HuH-7.5 (cell line): ENCODE results near the gene ZNF569.
A peak's percentile ranks its signal among the peaks of the same experiment; 100 is the strongest.
"Not testable (repeated sequence)": the region's sequence is repeated elsewhere in the genome, so short reads cannot be mapped to it uniquely, and the experiment has no call there.

ENCODE experiments used
- DNase-seq: peaks from one replicate; pipeline ENCODE4 v3.0.0; 2011; ENCODE audit warnings: low spot score

Gene ZNF569

DNA sequence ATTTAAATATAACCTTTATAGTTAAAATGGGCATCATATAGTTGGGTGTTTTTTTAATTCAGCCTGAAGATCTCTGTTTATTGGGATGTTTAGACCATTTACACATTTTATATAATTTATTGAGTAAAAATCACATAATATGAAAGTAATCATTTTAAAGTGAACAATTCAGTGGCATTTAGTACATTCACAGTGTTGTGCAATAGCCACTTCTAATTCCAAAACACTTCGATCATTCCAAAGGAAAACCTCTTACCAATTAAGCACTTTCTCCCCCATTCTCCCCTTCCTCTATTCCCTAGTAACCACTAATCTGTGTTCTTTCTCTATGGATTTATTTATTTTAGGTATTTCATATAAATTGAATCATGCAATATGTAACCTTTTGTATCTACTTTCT is 66.2 kb downstream of the ZNF569 start:
- DNase-seq: no peak

DNA sequence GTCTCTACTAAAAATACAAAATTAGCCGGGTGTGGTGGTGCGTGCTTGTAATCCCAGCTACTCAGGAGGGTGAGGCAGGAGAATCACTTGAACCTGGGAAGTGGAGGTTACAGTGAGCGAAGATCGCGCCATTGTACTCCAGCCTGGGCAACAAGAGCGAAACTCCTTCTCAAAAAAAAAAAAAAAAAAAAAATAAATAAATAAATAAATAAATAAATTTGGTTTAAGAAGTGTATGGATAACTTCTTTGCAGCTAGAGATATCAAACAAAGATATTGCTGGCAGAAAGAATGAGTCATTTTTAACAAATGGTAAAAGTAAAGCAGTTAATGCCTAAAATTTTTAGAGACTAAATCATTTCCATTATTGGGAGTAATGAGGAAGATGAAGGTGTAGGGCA is 75.8 kb downstream of the ZNF569 start:
- not testable (repeated sequence) for DNase-seq

- no peak for DNase-seq
Measured at GRCh38 chr19:37389234-37389633, 78.0 kb downstream of the ZNF569 start.

DNA sequence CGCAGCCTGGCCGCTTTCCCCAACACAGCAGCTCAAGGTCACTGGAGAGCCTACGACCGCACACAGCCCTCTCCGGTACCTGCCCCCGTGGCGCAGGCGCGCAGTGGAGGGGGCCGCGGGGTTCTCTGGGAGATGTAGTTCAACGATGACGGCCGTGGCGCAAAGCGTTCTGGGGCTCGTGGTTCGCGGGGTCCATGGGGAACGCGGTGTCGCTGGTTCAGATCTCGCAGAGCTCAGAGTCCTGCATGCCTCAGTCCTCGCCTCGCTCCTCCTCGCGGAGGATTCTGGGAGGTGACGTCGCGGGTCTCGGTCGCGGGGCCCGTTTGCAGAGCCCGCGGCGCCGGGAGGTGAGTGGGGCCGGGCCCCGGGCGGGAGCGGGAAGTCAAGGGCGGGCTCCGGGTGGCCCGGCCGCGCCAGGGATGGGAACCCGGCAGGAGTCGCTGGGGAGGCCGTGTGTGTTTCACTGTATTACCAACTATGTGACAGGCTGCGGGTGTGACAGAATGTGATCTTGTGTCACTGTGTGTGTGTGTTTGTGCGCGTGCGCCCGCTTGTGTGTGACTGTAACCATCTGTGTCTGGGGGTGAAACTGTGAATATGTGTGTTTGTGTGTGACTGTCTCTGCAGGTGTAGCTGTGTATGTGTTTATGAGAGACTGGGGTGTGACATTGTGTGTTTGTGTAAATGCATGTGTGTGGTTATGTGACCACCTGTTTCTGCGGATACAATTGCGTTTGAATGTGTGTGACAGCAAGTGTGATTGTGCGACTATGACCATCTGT is 96.2 kb downstream of the ZNF569 start, which contains the start of gene ZNF527:
Gene ZNF527, plus strand, starts transcription at position 220 of the 782 bp plus-strand sequence. CDS start 3,100 bp downstream, outside the sequence.
- peak; percentile 90 for DNase-seq

DNA sequence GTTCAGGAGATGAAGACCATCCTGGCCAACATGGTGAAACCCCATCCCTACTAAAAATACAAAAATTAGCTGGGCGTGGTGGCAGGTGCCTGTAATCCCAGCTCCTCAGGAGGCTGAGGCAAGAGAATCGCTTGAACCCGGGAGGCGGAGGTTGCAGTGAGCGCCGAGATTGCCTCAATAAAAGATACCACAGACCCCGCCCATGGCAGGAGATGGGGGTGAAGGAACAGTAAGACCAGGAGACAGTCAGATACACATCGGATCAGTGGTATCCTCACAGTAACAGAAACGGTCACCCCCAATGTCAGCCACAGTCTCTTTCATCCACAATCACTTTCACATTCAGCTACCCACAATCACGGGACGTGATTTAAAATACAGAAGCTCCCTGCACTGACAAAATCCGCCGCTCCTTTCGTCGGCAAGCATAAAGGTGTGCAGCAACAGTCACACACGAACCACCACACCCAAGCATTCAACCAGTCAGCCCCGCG is 96.8 kb downstream of the ZNF569 start:
- DNase-seq: not testable (repeated sequence)

DNA sequence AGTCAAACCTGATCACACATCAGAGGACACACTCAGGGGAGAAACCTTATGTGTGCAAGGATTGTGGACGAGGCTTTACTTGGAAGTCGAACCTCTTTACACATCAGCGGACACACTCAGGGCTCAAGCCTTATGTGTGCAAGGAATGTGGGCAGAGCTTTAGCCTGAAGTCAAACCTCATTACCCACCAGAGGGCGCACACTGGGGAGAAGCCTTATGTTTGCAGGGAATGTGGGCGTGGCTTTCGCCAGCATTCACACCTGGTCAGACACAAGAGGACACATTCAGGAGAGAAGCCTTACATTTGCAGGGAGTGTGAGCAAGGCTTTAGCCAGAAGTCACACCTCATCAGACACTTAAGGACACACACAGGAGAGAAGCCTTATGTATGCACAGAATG is 104.5 kb downstream of the ZNF569 start:
- no peak for DNase-seq

DNA sequence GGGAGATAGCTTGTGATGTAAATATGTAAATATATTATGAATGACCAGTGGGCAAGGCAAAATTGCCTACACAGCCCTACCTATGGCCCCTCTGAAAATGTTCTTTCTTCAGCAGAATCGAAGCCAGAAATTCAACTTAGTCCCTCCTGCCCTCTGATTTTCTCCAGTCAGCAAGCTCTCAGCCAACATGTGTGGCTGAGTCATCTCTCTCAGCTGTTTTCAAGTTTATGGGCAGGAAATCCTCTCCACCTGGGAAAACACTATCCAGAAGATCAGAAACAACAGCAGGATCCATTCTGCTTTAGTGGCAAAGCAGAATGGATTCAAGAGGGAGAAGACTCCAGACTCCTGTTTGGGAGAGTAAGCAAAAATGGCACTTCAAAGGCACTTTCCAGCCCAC is 105.2 kb downstream of the ZNF569 start:
- DNase-seq: no peak
